Measurements from ENCODE around the gene CREBL2.

DNA sequence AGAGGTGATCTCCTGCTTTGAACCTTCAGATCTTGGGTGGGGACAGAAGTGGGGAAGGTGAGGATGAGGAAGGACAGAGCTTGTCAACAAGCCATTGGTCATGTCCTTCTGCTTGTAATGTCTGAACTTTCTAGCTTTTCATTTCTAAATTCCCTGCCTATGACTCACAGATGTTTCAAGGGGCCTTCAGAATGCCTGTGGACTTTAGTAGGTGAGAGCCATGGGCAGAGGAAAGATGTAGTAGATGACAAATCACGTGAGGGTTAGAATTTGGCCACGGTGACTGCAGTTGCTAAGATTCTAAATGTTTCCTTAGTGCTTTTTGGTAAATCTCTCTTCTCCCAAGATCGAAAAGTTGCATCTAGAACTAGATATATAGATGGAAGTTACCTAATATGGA is 18.7 kb upstream of the CREBL2 start:
- TF ChIP-seq EZH2 (IDR thresholded peaks at IDR 0.05; ENCODE audit: borderline replicate concordance, low read length): no peak
- TF ChIP-seq, protein P1, sequence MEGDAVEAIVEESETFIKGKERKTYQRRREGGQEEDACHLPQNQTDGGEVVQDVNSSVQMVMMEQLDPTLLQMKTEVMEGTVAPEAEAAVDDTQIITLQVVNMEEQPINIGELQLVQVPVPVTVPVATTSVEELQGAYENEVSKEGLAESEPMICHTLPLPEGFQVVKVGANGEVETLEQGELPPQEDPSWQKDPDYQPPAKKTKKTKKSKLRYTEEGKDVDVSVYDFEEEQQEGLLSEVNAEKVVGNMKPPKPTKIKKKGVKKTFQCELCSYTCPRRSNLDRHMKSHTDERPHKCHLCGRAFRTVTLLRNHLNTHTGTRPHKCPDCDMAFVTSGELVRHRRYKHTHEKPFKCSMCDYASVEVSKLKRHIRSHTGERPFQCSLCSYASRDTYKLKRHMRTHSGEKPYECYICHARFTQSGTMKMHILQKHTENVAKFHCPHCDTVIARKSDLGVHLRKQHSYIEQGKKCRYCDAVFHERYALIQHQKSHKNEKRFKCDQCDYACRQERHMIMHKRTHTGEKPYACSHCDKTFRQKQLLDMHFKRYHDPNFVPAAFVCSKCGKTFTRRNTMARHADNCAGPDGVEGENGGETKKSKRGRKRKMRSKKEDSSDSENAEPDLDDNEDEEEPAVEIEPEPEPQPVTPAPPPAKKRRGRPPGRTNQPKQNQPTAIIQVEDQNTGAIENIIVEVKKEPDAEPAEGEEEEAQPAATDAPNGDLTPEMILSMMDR (conservative IDR thresholded peaks at IDR 0.05 in 1 of 2, IDR thresholded peaks at IDR 0.05 in 1 of 2; ENCODE audit: extremely low read depth in 1 of 2, insufficient read depth in 1 of 2, low read depth in 1 of 2, low read length in 2 of 2): no peak
